Measurements from ENCODE around the gene CCL26.

- no peak for TF ChIP-seq CTCF (tag by site-specific recombination; IDR thresholded peaks at IDR 0.05)
- TF ChIP-seq ZFP3 (tag by site-specific recombination; IDR thresholded peaks at IDR 0.05; ENCODE audit: low read depth): no peak
- no peak for TF ChIP-seq KLF16 (tag by site-specific recombination; IDR thresholded peaks at IDR 0.05)
- TF ChIP-seq ZNF341 (tag by site-specific recombination; IDR thresholded peaks at IDR 0.05; ENCODE audit: low read depth): no peak
- TF ChIP-seq ZBTB8A (tag by site-specific recombination; IDR thresholded peaks at IDR 0.05): 0 out of 2 replicates have a peak, but pooled peaks have one; percentile 14
- no peak for TF ChIP-seq TCF7L2 (IDR thresholded peaks at IDR 0.05; ENCODE audit: borderline replicate concordance, low read depth, low read length)
- no peak for TF ChIP-seq ZNF138 (tag by site-specific recombination; IDR thresholded peaks at IDR 0.05; ENCODE audit: borderline replicate concordance)
- TF ChIP-seq ZNF280D (tag by site-specific recombination; IDR thresholded peaks at IDR 0.05): no peak
- TF ChIP-seq PRDM2 (tag by site-specific recombination; IDR thresholded peaks at IDR 0.05; ENCODE audit: borderline replicate concordance): no peak
- no peak for TF ChIP-seq ZNF530 (tag by site-specific recombination; IDR thresholded peaks at IDR 0.05; ENCODE audit: low read depth)
- TF ChIP-seq REST (tag by site-specific recombination; IDR thresholded peaks at IDR 0.05): no peak; the same call in 1 of the 2 replicates
Measured at GRCh38 chr7:75738604-75738974, 33.4 kb downstream of the CCL26 start, which contains the start of gene HIP1.

All from HEK293 (cell line).